ENCODE results near the gene QSOX2. TPM values are rescaled to one million over a fixed set of nuclear protein-coding genes. Genes with fewer than 3 reads are reported as not detected.

The QSOX2 gene
- total and polyA plus RNA-seq, 2 experiments from 2014 or later: 9.2 to 29.2 TPM

DNA sequence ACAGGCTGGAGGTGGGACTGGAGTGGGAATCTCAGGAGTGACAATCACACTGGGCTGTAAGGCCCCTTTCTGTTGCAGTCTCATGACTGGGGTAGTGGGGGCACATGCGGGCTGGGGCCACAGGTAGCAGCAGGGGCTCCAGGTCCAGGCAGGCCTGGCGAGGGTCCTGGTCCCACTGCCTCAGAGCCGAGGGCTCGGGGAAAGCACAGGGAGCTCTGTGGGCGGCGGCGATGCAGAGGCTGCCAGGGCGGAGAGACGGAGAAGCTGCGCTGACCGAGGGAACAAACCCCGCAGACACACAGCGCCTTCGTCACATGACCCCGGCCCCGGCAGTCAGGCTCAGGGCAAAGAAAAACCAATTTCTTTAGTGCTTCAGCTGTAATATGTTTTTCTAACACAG is 35.3 kb downstream of the QSOX2 start:
- Mint-ChIP-seq H3K27me3 (ENCODE audit: insufficient read depth, low read depth, poor library complexity) (peaks cover 16% of the 10 kb centered on the region), H3K4me3 (no peak overlapping the region), H3K36me3 (ENCODE audit: low read depth) (peaks cover 42% of the 10 kb centered on the region), H3K9me3 (no peaks in the 10 kb centered on the region), H3K4me1 (peaks cover 7% of the 10 kb centered on the region; the same call in 2 of the 3 replicates), H3K27ac (no peak overlapping the region)
- ATAC-seq: no peak
- H4K20me1 ChIP-seq (replicated peaks; ENCODE audit: insufficient read depth): peaks cover 16% of the 10 kb centered on the region
- no peaks in the 10 kb centered on the region for H3K9me2 ChIP-seq (ENCODE audit: insufficient read depth)
- no peak for TF ChIP-seq ZNF331 (CRISPR knock-in tag; IDR thresholded peaks at IDR 0.05; ENCODE audit: low read depth)
- no peak for TF ChIP-seq JUNB (IDR thresholded peaks at IDR 0.05; ENCODE audit: unreplicated experiment)
- no peak for TF ChIP-seq CREB1 (CRISPR knock-in tag; IDR thresholded peaks at IDR 0.05; ENCODE audit: low read depth)
- TF ChIP-seq ZNF114 (CRISPR knock-in tag; IDR thresholded peaks at IDR 0.05): no peak
- TF ChIP-seq CTCF (conservative IDR thresholded peaks at IDR 0.05; ENCODE audit: low read depth in 2 of 2): no peak
- no peak for TF ChIP-seq STAT1 (IDR thresholded peaks at IDR 0.05; ENCODE audit: unreplicated experiment)
- peaks cover 11% of the 10 kb centered on the region for H3K27me3 ChIP-seq (ENCODE audit: insufficient read depth)
- H3K4me2 ChIP-seq: no peak overlapping the region
- H3K36me3 ChIP-seq (ENCODE audit: insufficient read depth): no peaks in the 10 kb centered on the region; the same call in 1 of the 2 replicates
- no peaks in the 10 kb centered on the region for H3K79me2 ChIP-seq (replicated peaks; ENCODE audit: insufficient read depth)
- H3K27ac ChIP-seq (ENCODE audit: low read depth): no peak overlapping the region
- H3K4me1 ChIP-seq (ENCODE audit: insufficient read depth): no peaks in the 10 kb centered on the region; the same call in 1 of the 2 replicates
- no peak for DNase-seq (ENCODE audit: low spot score)
- no peak overlapping the region for H3K4me3 ChIP-seq
- 0 out of 2 replicates have a peak, but pooled peaks cover 2% of the 10 kb centered on the region for H3F3A ChIP-seq (replicated peaks; ENCODE audit: low read depth)
- no peak overlapping the region for H2AFZ ChIP-seq

GRCh38 chr9:136209786-136210185 is 35.8 kb downstream of the QSOX2 start:
- no peak overlapping the region for H3K27ac ChIP-seq (ENCODE audit: low read depth)
- Mint-ChIP-seq H3K27ac (no peak overlapping the region), H3K36me3 (ENCODE audit: low read depth) (peaks cover 37% of the 10 kb centered on the region), H3K4me1 (peaks cover 7% of the 10 kb centered on the region; the same call in 2 of the 3 replicates), H3K27me3 (ENCODE audit: insufficient read depth, low read depth, poor library complexity) (peaks cover 18% of the 10 kb centered on the region), H3K4me3 (no peak overlapping the region), H3K9me3 (no peaks in the 10 kb centered on the region)
- DNase-seq (ENCODE audit: low spot score): no peak
- no peak overlapping the region for H3K4me2 ChIP-seq
- H3K4me3 ChIP-seq: no peak overlapping the region
- 0 out of 2 replicates have a peak, but pooled peaks cover 2% of the 10 kb centered on the region for H3F3A ChIP-seq (replicated peaks; ENCODE audit: low read depth)
- H3K9me2 ChIP-seq (ENCODE audit: insufficient read depth): no peaks in the 10 kb centered on the region
- peaks cover 16% of the 10 kb centered on the region for H3K27me3 ChIP-seq (ENCODE audit: insufficient read depth)
- H3K36me3 ChIP-seq (ENCODE audit: insufficient read depth): no peaks in the 10 kb centered on the region; the same call in 1 of the 2 replicates
- TF ChIP-seq EZH2 (IDR thresholded peaks at IDR 0.05; ENCODE audit: low read depth, unreplicated experiment) (no peak), CTCF (conservative IDR thresholded peaks at IDR 0.05; ENCODE audit: low read depth in 2 of 2) (peak in 1 of 2 experiments; percentile 43; a peak in 2 of 4 replicates)
- H3K4me1 ChIP-seq (ENCODE audit: insufficient read depth): no peaks in the 10 kb centered on the region; the same call in 1 of the 2 replicates
- peaks cover 16% of the 10 kb centered on the region for H4K20me1 ChIP-seq (replicated peaks; ENCODE audit: insufficient read depth)
- no peak overlapping the region for H2AFZ ChIP-seq
- no peaks in the 10 kb centered on the region for H3K79me2 ChIP-seq (replicated peaks; ENCODE audit: insufficient read depth)
- no peak for ATAC-seq
